Endothelial cell of umbilical vein (primary cell): ENCODE measurements around the gene RXFP3. TPM values are rescaled to one million over a fixed set of nuclear protein-coding genes. Genes with fewer than 3 reads are reported as not detected.

Experiments used
- BruUV-seq: library from RNA; stranded (reverse); fragments of 400-500 nt; replicated peaks from 2 replicates; lab custom pipeline; 2021; lab: Mats Ljungman, UMichigan
- CTCF ChIA-PET: fragments of 300-600, 350-600 bp; sonication (Branson Sonifier 250); formaldehyde crosslinking; loops from one replicate; lab custom pipeline; 2021; ENCODE audit warnings: antibody characterized with exemption, inconsistent platforms; lab: Charles Lee
- POLR2A ChIA-PET: fragments of 300-600, 350-600 bp; sonication (Branson Sonifier 250); formaldehyde crosslinking; loops from one replicate; lab custom pipeline; 2021; ENCODE audit warnings: antibody characterized with exemption, inconsistent platforms; lab: Charles Lee
- DNase-seq: peaks from one replicate; pipeline ENCODE4 v3.0.0-alpha.2; 2011; ENCODE audit warnings: low read depth, low spot score
- FAIRE-seq: peaks from 2 replicates; lab custom pipeline; 2011; peaks lifted over from hg19 to GRCh38; lab: Jason Lieb, UNC
- H2AFZ ChIP-seq: 2 replicates; pipeline ENCODE4 v1.6.0; 2012; ENCODE audit warnings: low read depth, low read length, control low read depth, inconsistent platforms
- H3K27ac ChIP-seq: 2 replicates; pipeline ENCODE4 v1.5.1; 2011; ENCODE audit warnings: low read depth, mild to moderate bottlenecking, control low read depth, low read length, moderate library complexity; ENCODE audit not compliant: insufficient read depth
- H3K27me3 ChIP-seq, 2 experiments: 2 replicates each; pipeline versions ENCODE4 v1.6.0 to v1.6.1; 2011; ENCODE audit warnings: low read length in 2 of 2, mixed read lengths in 1 of 2; ENCODE audit not compliant: control insufficient read depth in 2 of 2, insufficient read depth in 2 of 2
- H3K36me3 ChIP-seq, 2 experiments: 2 replicates in 1 of 2; 3 replicates in 1 of 2; pipeline ENCODE4 v1.5.1; 2011; ENCODE audit warnings: low read length in 2 of 2, mild to moderate bottlenecking in 1 of 2, moderate library complexity in 1 of 2; ENCODE audit not compliant: control insufficient read depth in 2 of 2, insufficient read depth in 2 of 2; ENCODE audit errors: extremely low read depth in 1 of 2
- H3K4me1 ChIP-seq: 3 replicates; pipeline ENCODE4 v1.5.1; 2011; ENCODE audit warnings: mild to moderate bottlenecking, low read length; ENCODE audit not compliant: control insufficient read depth, insufficient read depth; ENCODE audit errors: extremely low read depth
- H3K4me2 ChIP-seq: 2 replicates; pipeline ENCODE4 v1.6.1; 2011; ENCODE audit warnings: low read length, control low read depth, mixed read lengths; ENCODE audit not compliant: insufficient read depth
- H3K4me3 ChIP-seq, 3 experiments: fragments of 200-600 bp in 1 of 3; sonication (generic), shearing (Covaris generic) in 1 of 3; replicated peaks in 1 of 3; 2 replicates each; pipeline ENCODE4 v1.5.1; 2011 to 2016; ENCODE audit warnings: control low read depth in 3 of 3, low read length in 3 of 3, mild to moderate bottlenecking in 2 of 3, inconsistent platforms in 1 of 3, low read depth in 1 of 3, moderate library complexity in 1 of 3; ENCODE audit not compliant: insufficient read depth in 1 of 3
- H3K79me2 ChIP-seq: 2 replicates; pipeline ENCODE4 v1.6.0; 2012; ENCODE audit warnings: low read length, inconsistent platforms; ENCODE audit not compliant: control insufficient read depth, insufficient read depth
- H3K9ac ChIP-seq: replicated peaks from 2 replicates; pipeline ENCODE3; 2011; ENCODE audit warnings: low read length, control low read depth; ENCODE audit not compliant: insufficient read depth; ENCODE audit errors: extremely low read depth
- H3K9me1 ChIP-seq: replicated peaks from 3 replicates; pipeline ENCODE4 v1.6.0; 2011; ENCODE audit warnings: mild to moderate bottlenecking, low read length; ENCODE audit not compliant: control insufficient read depth, insufficient read depth; ENCODE audit errors: extremely low read depth
- H3K9me3 ChIP-seq: replicated peaks from 2 replicates; pipeline ENCODE4 v1.5.1; 2012; ENCODE audit warnings: low read length, inconsistent platforms; ENCODE audit not compliant: control insufficient read depth, insufficient read depth
- H4K20me1 ChIP-seq: replicated peaks from 2 replicates; pipeline ENCODE3; 2011; ENCODE audit warnings: mild to moderate bottlenecking, low read length; ENCODE audit not compliant: control insufficient read depth, insufficient read depth; ENCODE audit errors: extremely low read depth
- CTCF ChIP-seq, 2 donors: IDR thresholded peaks; 1 replicate in 1 of 2; 2 replicates in 1 of 2; pipeline ENCODE4 v1.5.1; 2011; ENCODE audit warnings: low read length in 2 of 2, mild to moderate bottlenecking in 2 of 2, moderate library complexity in 2 of 2, control low read depth in 1 of 2, inconsistent platforms in 1 of 2, low read depth in 1 of 2; ENCODE audit not compliant: insufficient read depth in 1 of 2; ENCODE audit errors: extremely low read depth in 1 of 2
- EZH2 ChIP-seq: IDR thresholded peaks from 2 replicates; pipeline ENCODE4 v1.6.1; 2012; ENCODE audit warnings: borderline replicate concordance, low read depth, mild to moderate bottlenecking, moderate library complexity, low read length, inconsistent platforms; ENCODE audit not compliant: severe bottlenecking
- FOS ChIP-seq: IDR thresholded peaks from 2 replicates; pipeline ENCODE4 v1.6.1; 2011; ENCODE audit warnings: mild to moderate bottlenecking, low read length, moderate library complexity, borderline replicate concordance; ENCODE audit not compliant: insufficient read depth
- GATA2 ChIP-seq: IDR thresholded peaks from 2 replicates; pipeline ENCODE4 v1.7.0; 2011; ENCODE audit warnings: low read depth, mild to moderate bottlenecking, moderate library complexity, mixed read lengths, low read length; ENCODE audit not compliant: insufficient read length, insufficient read depth
- JUN ChIP-seq: IDR thresholded peaks from 2 replicates; pipeline ENCODE4 v1.6.1; 2011; ENCODE audit warnings: borderline replicate concordance, low read depth; ENCODE audit not compliant: insufficient read length, insufficient read depth
- MAX ChIP-seq: IDR thresholded peaks from 2 replicates; pipeline ENCODE4 v1.6.1; 2011; ENCODE audit not compliant: insufficient read depth, insufficient read length
- MYC ChIP-seq: IDR thresholded peaks from one replicate; pipeline ENCODE4 v1.6.1; 2011; ENCODE audit warnings: mild to moderate bottlenecking, low read depth, low read length
- POLR2A ChIP-seq: IDR thresholded peaks from 2 replicates; pipeline ENCODE4 v1.6.1; 2012; ENCODE audit warnings: low read depth, mild to moderate bottlenecking, control low read depth, low read length
- POLR2AphosphoS5 ChIP-seq: IDR thresholded peaks from 2 replicates; pipeline ENCODE4 v1.6.1; 2012; ENCODE audit warnings: low read depth, mild to moderate bottlenecking, control low read depth, low read length, moderate library complexity; ENCODE audit not compliant: insufficient read depth
- dilution Hi-C: fragments of 300-500 bp; cut with MboI; formaldehyde crosslinking; loops from one replicate; pipeline ENCODE4 v1.15.0; 2019; ENCODE audit warnings: low sequenced_read_pairs; ENCODE audit not compliant: extremely low pct_ligation_motif_present
- intact Hi-C: fragments of 100-400 bp; cut with micrococcal nuclease; formaldehyde crosslinking; loops from one replicate; pipeline ENCODE4 v1.10.0; 2022
- polyA plus RNA-seq, 4 experiments: library from polyadenylated mRNA; depleted of rRNA in 3 of 4; stranded (reverse) in 3 of 4; unstranded in 1 of 4; fragments of >200 nt; gene quantifications; 2 replicates each; pipeline versions ENCODE4 v1.2.1 to v1.2.3, GENCODE V29; 2011 to 2012; ENCODE audit warnings: missing spikeins in 1 of 4
- total RNA-seq: library from RNA; stranded (reverse); gene quantifications from 2 replicates; pipeline ENCODE4 v1.2.3, GENCODE V29; 2021

RXFP3 gene
- total and polyA plus RNA-seq, 2 donors (not counting 3 experiments of a cell fraction or from before 2014, with no cell fraction given), result not detected

GRCh38 chr5:33969572-33970452 lies 33.6 kb downstream of the RXFP3 start:
- no peak overlapping the region for H3K4me3 ChIP-seq
- BruUV-seq, result no TSS peak
- no peaks in the 10 kb centered on the region for H3K36me3 ChIP-seq
- ChIA-PET POLR2A (no interaction called here), CTCF (interaction anchor here (0.6 to 7.0 kb wide), 39 partner anchors 11 to 1034 kb away, joined by 3 to 177 read pairs (median 4); partner anchors contain the start of genes RXFP3 and TARS1)
- peaks cover 2 to 3% of the 10 kb centered on the region in 2 experiments for H3K27me3 ChIP-seq
- intact Hi-C loops (loop anchor here (1.0 kb wide), 2 partner anchors 382 to 534 kb away; no protein-coding TSS in a partner anchor), dilution Hi-C loops (no loop called here)
- no peaks in the 10 kb centered on the region for H3K79me2 ChIP-seq
- peak; percentile 85 for FAIRE-seq
- H3K9me1 ChIP-seq, result no peaks in the 10 kb centered on the region
- no peaks in the 10 kb centered on the region for H3K9me3 ChIP-seq
- TF ChIP-seq EZH2, result no peak
- no peak for TF ChIP-seq POLR2A
- no peak for TF ChIP-seq MAX
- TF ChIP-seq GATA2, result no peak
- TF ChIP-seq CTCF (IDR thresholded peaks at IDR 0.05; ENCODE audit: extremely low read depth in 1 of 2, insufficient read depth in 1 of 2, low read depth in 1 of 2, low read length in 2 of 2), result peak; percentile 64 to 65
- no peak for TF ChIP-seq MYC
- TF ChIP-seq POLR2AphosphoS5, result no peak
- TF ChIP-seq FOS, result no peak
- no peak for TF ChIP-seq JUN
- H3K4me1 ChIP-seq, result no peaks in the 10 kb centered on the region
- H3K9ac ChIP-seq, result no peak overlapping the region
- no peak overlapping the region for H3K4me2 ChIP-seq
- H2AFZ ChIP-seq, result no peak overlapping the region
- no peak overlapping the region for H3K27ac ChIP-seq
- DNase-seq, result peak; percentile 47
- no peaks in the 10 kb centered on the region for H4K20me1 ChIP-seq
